Measurements from ENCODE around the gene CDH23. TPM values are rescaled to one million over a fixed set of nuclear protein-coding genes. Genes with fewer than 3 reads are reported as not detected.

CDH23 gene
- total and polyA plus RNA-seq, 2 donors (not counting 1 experiment from before 2014, with no cell fraction given), result 0.01 to 0.17 TPM

DNA sequence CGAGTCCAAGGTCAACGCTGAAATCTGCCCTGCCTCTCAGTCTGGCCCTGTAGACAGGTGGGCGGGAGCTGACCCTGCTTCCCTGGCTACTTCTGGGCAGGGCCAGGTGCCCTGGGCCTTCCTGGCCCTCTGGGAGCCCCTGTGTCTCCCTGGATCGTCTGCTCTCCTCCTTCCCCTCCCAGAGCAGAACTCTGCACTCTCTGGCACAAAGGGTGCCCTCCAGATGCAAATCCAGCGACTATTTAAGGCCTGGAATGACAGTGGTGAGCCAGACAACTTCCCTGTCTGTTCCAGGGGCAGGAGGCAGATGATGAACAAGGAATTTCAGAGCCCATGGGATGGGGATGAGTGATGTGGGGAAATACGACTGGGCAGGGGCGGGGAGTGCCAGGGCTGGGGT, 259.5 kb downstream of the CDH23 start:
- TF ChIP-seq, protein P1, sequence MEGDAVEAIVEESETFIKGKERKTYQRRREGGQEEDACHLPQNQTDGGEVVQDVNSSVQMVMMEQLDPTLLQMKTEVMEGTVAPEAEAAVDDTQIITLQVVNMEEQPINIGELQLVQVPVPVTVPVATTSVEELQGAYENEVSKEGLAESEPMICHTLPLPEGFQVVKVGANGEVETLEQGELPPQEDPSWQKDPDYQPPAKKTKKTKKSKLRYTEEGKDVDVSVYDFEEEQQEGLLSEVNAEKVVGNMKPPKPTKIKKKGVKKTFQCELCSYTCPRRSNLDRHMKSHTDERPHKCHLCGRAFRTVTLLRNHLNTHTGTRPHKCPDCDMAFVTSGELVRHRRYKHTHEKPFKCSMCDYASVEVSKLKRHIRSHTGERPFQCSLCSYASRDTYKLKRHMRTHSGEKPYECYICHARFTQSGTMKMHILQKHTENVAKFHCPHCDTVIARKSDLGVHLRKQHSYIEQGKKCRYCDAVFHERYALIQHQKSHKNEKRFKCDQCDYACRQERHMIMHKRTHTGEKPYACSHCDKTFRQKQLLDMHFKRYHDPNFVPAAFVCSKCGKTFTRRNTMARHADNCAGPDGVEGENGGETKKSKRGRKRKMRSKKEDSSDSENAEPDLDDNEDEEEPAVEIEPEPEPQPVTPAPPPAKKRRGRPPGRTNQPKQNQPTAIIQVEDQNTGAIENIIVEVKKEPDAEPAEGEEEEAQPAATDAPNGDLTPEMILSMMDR (conservative IDR thresholded peaks at IDR 0.05 in 1 of 2, IDR thresholded peaks at IDR 0.05 in 1 of 2; ENCODE audit: low read depth in 1 of 2, low read length in 2 of 2), result no peak
- no peak for TF ChIP-seq EZH2 (IDR thresholded peaks at IDR 0.05; ENCODE audit: low read length, missing control alignments)
- no peaks in the 10 kb centered on the region for H4K20me1 ChIP-seq (ENCODE audit: control insufficient read depth, extremely low read depth, insufficient read depth, low read length)
- peaks cover 4% of the 10 kb centered on the region for H3K27me3 ChIP-seq (ENCODE audit: control insufficient read depth, insufficient read depth, low read length)
- no peak overlapping the region for H3K4me3 ChIP-seq (replicated peaks in 1 of 4; ENCODE audit: control extremely low read depth in 1 of 4, insufficient read depth in 1 of 4, low read depth in 3 of 4, low read length in 4 of 4)
- no peak overlapping the region for H2AFZ ChIP-seq (ENCODE audit: low read length)
- H3K27ac ChIP-seq (ENCODE audit: insufficient read depth, low read length), result no peak overlapping the region
- H3K36me3 ChIP-seq (ENCODE audit: control insufficient read depth, insufficient read depth, low read length), result no peaks in the 10 kb centered on the region
- DNase-seq (ENCODE audit: low read depth in 2 of 2), result no peak
- H3K4me2 ChIP-seq (ENCODE audit: extremely low read depth, insufficient read depth, low read length), result no peak overlapping the region
- H3K9ac ChIP-seq (ENCODE audit: insufficient read depth, low read length), result no peak overlapping the region
- no peaks in the 10 kb centered on the region for H3K9me3 ChIP-seq (ENCODE audit: control insufficient read depth, insufficient read depth, low read depth, low read length)
- no peaks in the 10 kb centered on the region for H3K4me1 ChIP-seq (ENCODE audit: control insufficient read depth, extremely low read depth, insufficient read depth, low read length)
- H3K79me2 ChIP-seq (ENCODE audit: control insufficient read depth, insufficient read depth, low read length), result no peaks in the 10 kb centered on the region

DNA sequence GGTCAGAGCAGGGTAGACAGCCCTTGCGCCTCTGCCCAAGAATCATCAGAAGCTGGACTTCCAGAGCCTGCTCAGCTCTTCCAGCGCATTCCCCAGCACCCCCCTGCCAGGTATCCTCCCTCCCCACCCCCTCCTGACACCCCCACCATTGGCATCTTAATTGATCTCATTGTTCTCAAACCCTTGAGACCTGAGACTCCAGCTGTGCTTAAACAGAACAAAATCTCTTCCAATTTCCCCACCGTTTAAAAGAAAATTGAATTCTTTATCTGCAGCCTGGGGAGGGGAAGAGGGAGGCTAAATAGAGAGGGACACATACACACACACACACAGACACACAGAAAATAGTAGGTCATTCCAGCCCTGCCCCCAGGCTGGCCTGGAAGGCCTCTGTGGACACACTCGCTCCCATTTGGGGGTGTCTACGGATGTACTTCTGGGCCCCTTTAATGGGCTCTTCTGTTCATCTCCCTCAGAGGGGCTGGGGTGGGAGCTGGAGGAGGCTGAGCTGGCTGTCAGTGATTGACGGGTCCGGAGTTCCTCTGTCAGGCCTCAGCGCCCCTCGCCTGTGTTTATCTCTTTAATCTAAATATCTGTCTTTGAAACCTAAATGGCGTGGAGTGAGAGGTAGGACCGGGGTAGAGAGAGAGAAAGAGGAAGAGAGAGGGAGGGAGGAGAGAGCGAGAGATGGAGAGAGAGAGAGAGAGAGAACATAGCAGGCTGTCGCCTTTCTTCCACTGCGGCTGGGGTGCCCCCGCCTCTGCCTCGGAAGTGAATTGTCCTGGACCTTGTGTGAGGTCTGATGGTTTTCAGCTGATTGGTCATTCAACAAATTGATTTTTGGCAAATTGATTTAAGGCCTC, 261.1 kb downstream of the CDH23 start:
- H3K4me3 ChIP-seq (replicated peaks in 1 of 4; ENCODE audit: control extremely low read depth in 1 of 4, insufficient read depth in 1 of 4, low read depth in 3 of 4, low read length in 4 of 4), result no peak overlapping the region
- H3K4me1 ChIP-seq (ENCODE audit: control insufficient read depth, extremely low read depth, insufficient read depth, low read length), result no peaks in the 10 kb centered on the region
- H3K27me3 ChIP-seq (ENCODE audit: control insufficient read depth, insufficient read depth, low read length), result peaks cover 2% of the 10 kb centered on the region
- no peaks in the 10 kb centered on the region for H3K79me2 ChIP-seq (ENCODE audit: control insufficient read depth, insufficient read depth, low read length)
- no peak overlapping the region for H2AFZ ChIP-seq (ENCODE audit: low read length)
- H3K27ac ChIP-seq (ENCODE audit: insufficient read depth, low read length), result no peak overlapping the region
- no peak overlapping the region for H3K4me2 ChIP-seq (ENCODE audit: extremely low read depth, insufficient read depth, low read length)
- no peak overlapping the region for H3K9ac ChIP-seq (ENCODE audit: insufficient read depth, low read length)
- no peaks in the 10 kb centered on the region for H3K9me3 ChIP-seq (ENCODE audit: control insufficient read depth, insufficient read depth, low read depth, low read length)
- DNase-seq (ENCODE audit: low read depth in 2 of 2), result no peak
- H4K20me1 ChIP-seq (ENCODE audit: control insufficient read depth, extremely low read depth, insufficient read depth, low read length), result no peaks in the 10 kb centered on the region
- TF ChIP-seq EZH2 (IDR thresholded peaks at IDR 0.05; ENCODE audit: low read length, missing control alignments), result no peak
- TF ChIP-seq, protein P1 (conservative IDR thresholded peaks at IDR 0.05 in 1 of 2, IDR thresholded peaks at IDR 0.05 in 1 of 2; ENCODE audit: low read depth in 1 of 2, low read length in 2 of 2), result no peak
- H3K36me3 ChIP-seq (ENCODE audit: control insufficient read depth, insufficient read depth, low read length), result no peaks in the 10 kb centered on the region

DNA sequence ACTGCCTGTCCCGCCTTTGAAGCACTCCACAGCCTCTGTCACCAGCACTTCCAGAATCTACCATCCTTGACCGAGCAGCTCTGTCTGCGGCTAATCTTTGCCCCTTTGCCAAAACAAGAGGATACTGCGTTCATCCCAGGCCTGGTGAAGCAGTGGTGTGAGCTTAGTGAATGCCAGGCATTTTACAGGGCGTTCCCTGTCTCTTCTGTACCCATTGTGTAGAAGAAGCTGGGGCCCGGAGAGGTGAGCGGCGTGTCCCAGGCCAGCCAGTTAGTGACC, 261.7 kb downstream of the CDH23 start:
- H4K20me1 ChIP-seq (ENCODE audit: control insufficient read depth, extremely low read depth, insufficient read depth, low read length), result no peaks in the 10 kb centered on the region
- no peak for DNase-seq (ENCODE audit: low read depth in 2 of 2)
- no peak overlapping the region for H2AFZ ChIP-seq (ENCODE audit: low read length)
- H3K79me2 ChIP-seq (ENCODE audit: control insufficient read depth, insufficient read depth, low read length), result no peaks in the 10 kb centered on the region
- H3K36me3 ChIP-seq (ENCODE audit: control insufficient read depth, insufficient read depth, low read length), result no peaks in the 10 kb centered on the region
- H3K4me1 ChIP-seq (ENCODE audit: control insufficient read depth, extremely low read depth, insufficient read depth, low read length), result no peaks in the 10 kb centered on the region
- H3K9ac ChIP-seq (ENCODE audit: insufficient read depth, low read length), result no peak overlapping the region
- H3K27me3 ChIP-seq (ENCODE audit: control insufficient read depth, insufficient read depth, low read length), result peaks cover 2% of the 10 kb centered on the region
- no peak for TF ChIP-seq EZH2 (IDR thresholded peaks at IDR 0.05; ENCODE audit: low read length, missing control alignments)
- TF ChIP-seq, protein P1 (conservative IDR thresholded peaks at IDR 0.05 in 1 of 2, IDR thresholded peaks at IDR 0.05 in 1 of 2; ENCODE audit: low read depth in 1 of 2, low read length in 2 of 2), result no peak
- H3K27ac ChIP-seq (ENCODE audit: insufficient read depth, low read length), result no peak overlapping the region
- H3K9me3 ChIP-seq (ENCODE audit: control insufficient read depth, insufficient read depth, low read depth, low read length), result no peaks in the 10 kb centered on the region
- no peak overlapping the region for H3K4me3 ChIP-seq (replicated peaks in 1 of 4; ENCODE audit: control extremely low read depth in 1 of 4, insufficient read depth in 1 of 4, low read depth in 3 of 4, low read length in 4 of 4)
- H3K4me2 ChIP-seq (ENCODE audit: extremely low read depth, insufficient read depth, low read length), result no peak overlapping the region

All from fibroblast of lung (primary cell).